ENCODE measurements around the gene VWA2.
A peak's percentile ranks its signal among the peaks of the same experiment; 100 is the strongest.

The VWA2 gene

GRCh38 chr10:114239117-114239993 is at the start of gene VWA2:
VWA2 (plus strand) TSS chr10:114239254; CDS start chr10:114248714, 9,460 bp downstream.
- H3K27ac ChIP-seq, result no peak within 1 kb of the TSS
- TF ChIP-seq ZFX (IDR thresholded peaks at IDR 0.05; ENCODE audit: borderline replicate concordance) (no peak), CTCF (IDR thresholded peaks at IDR 0.05) (peak; percentile 51)

GRCh38 chr10:114189700-114190099 is 49.4 kb upstream of the VWA2 start:
- TF ChIP-seq ZFX (IDR thresholded peaks at IDR 0.05; ENCODE audit: borderline replicate concordance), result no peak

GRCh38 chr10:114195079-114195478 is 44.0 kb upstream of the VWA2 start:
- no peak overlapping the region for H3K27ac ChIP-seq
- no peak for TF ChIP-seq CTCF (IDR thresholded peaks at IDR 0.05)
- TF ChIP-seq ZFX (IDR thresholded peaks at IDR 0.05; ENCODE audit: borderline replicate concordance), result no peak

More at GRCh38 chr10:114189700-114190099, 49.4 kb upstream of the VWA2 start:
- no peak overlapping the region for H3K27ac ChIP-seq

- H3K27ac ChIP-seq, result no peak overlapping the region
- TF ChIP-seq CTCF (IDR thresholded peaks at IDR 0.05) (no peak), ZFX (IDR thresholded peaks at IDR 0.05; ENCODE audit: borderline replicate concordance) (no peak)
Observed at GRCh38 chr10:114199239-114199638, 39.8 kb upstream of the VWA2 start.

GRCh38 chr10:114202812-114203211 is 36.2 kb upstream of the VWA2 start:
- TF ChIP-seq ZFX (IDR thresholded peaks at IDR 0.05; ENCODE audit: borderline replicate concordance), result no peak
- no peak for TF ChIP-seq CTCF (IDR thresholded peaks at IDR 0.05)
- H3K27ac ChIP-seq, result no peak overlapping the region

GRCh38 chr10:114206902-114207301 is 32.2 kb upstream of the VWA2 start:
- no peak overlapping the region for H3K27ac ChIP-seq
- TF ChIP-seq CTCF (IDR thresholded peaks at IDR 0.05) (no peak), ZFX (IDR thresholded peaks at IDR 0.05; ENCODE audit: borderline replicate concordance) (no peak)

GRCh38 chr10:114207349-114207748 is 31.7 kb upstream of the VWA2 start:
- H3K27ac ChIP-seq, result no peak overlapping the region
- no peak for TF ChIP-seq ZFX (IDR thresholded peaks at IDR 0.05; ENCODE audit: borderline replicate concordance)
- no peak for TF ChIP-seq CTCF (IDR thresholded peaks at IDR 0.05)
